HL-60 (cell line): Measurements from ENCODE around the gene OR10H2.

Source experiments
- DNase-seq, 2 experiments: peaks; one replicate each; pipeline ENCODE4 v3.0.0-alpha.2; 2010 to 2020; ENCODE audit warnings: low read depth in 1 of 2, low spot score in 1 of 2
- H3K27ac ChIP-seq: fragments of 250-450 bp; sonication (Bioruptor Pico); replicated peaks from 2 replicates; pipeline ENCODE4 v1.5.1; 2020; ENCODE audit warnings: mild to moderate bottlenecking, moderate library complexity
- H3K27me3 ChIP-seq: fragments of 250-450 bp; sonication (Bioruptor Pico); 2 replicates; pipeline ENCODE4 v1.5.1; 2021; ENCODE audit warnings: mild to moderate bottlenecking, moderate library complexity; ENCODE audit not compliant: insufficient read depth, poor library complexity, severe bottlenecking
- H3K4me3 ChIP-seq: replicated peaks from 2 replicates; pipeline ENCODE4 v1.5.1; 2011; ENCODE audit warnings: mild to moderate bottlenecking, control low read depth, low read length; ENCODE audit not compliant: insufficient read depth
- GABPA ChIP-seq: IDR thresholded peaks from 2 replicates; pipeline ENCODE4 v1.6.1; 2012; ENCODE audit warnings: low read depth
- POLR2AphosphoS5 ChIP-seq: IDR thresholded peaks from 2 replicates; pipeline ENCODE4 v1.6.1; 2012; ENCODE audit warnings: low read depth
- SPI1 ChIP-seq: IDR thresholded peaks from 2 replicates; pipeline ENCODE4 v1.6.1; 2012; ENCODE audit warnings: low read depth, mild to moderate bottlenecking, borderline replicate concordance
- TF ChIP-seq, protein P1 (sequence below): IDR thresholded peaks from one replicate; pipeline ENCODE4 v1.5.1; 2011; ENCODE audit warnings: low read length, control low read depth, inconsistent platforms; ENCODE audit not compliant: insufficient read depth
- TF ChIP-seq, protein P2 (sequence below): IDR thresholded peaks from 2 replicates; pipeline ENCODE4 v1.6.1; 2012; ENCODE audit warnings: low read depth; ENCODE audit not compliant: insufficient replicate concordance

OR10H2 gene

DNA sequence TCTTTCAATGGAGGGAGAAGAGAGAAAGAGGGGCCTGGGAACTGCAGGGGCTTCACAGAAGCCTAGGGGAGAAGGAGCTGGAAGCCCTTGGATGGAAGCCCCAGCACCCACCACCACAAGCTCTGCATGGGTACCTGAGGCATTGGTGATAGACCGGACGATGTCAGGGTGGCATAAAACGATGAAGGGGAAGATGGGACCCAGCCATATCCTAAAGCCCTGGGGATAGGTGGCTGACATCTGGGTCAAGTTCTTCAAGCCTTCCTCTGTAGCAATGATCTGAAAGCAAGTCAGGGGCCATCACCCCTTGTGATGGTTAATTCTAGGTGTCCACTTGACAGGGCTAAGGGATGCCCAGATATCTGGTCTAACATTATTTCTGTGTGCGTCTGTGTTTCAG is 48.4 kb downstream of the OR10H2 start:
- no peak overlapping the region for H3K4me3 ChIP-seq
- TF ChIP-seq GABPA (no peak), POLR2AphosphoS5 (no peak)
- TF ChIP-seq, protein P1, sequence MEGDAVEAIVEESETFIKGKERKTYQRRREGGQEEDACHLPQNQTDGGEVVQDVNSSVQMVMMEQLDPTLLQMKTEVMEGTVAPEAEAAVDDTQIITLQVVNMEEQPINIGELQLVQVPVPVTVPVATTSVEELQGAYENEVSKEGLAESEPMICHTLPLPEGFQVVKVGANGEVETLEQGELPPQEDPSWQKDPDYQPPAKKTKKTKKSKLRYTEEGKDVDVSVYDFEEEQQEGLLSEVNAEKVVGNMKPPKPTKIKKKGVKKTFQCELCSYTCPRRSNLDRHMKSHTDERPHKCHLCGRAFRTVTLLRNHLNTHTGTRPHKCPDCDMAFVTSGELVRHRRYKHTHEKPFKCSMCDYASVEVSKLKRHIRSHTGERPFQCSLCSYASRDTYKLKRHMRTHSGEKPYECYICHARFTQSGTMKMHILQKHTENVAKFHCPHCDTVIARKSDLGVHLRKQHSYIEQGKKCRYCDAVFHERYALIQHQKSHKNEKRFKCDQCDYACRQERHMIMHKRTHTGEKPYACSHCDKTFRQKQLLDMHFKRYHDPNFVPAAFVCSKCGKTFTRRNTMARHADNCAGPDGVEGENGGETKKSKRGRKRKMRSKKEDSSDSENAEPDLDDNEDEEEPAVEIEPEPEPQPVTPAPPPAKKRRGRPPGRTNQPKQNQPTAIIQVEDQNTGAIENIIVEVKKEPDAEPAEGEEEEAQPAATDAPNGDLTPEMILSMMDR: no peak
- no peak for DNase-seq
- H3K27ac ChIP-seq: no peak overlapping the region
- H3K27me3 ChIP-seq: no peaks in the 10 kb centered on the region

DNA sequence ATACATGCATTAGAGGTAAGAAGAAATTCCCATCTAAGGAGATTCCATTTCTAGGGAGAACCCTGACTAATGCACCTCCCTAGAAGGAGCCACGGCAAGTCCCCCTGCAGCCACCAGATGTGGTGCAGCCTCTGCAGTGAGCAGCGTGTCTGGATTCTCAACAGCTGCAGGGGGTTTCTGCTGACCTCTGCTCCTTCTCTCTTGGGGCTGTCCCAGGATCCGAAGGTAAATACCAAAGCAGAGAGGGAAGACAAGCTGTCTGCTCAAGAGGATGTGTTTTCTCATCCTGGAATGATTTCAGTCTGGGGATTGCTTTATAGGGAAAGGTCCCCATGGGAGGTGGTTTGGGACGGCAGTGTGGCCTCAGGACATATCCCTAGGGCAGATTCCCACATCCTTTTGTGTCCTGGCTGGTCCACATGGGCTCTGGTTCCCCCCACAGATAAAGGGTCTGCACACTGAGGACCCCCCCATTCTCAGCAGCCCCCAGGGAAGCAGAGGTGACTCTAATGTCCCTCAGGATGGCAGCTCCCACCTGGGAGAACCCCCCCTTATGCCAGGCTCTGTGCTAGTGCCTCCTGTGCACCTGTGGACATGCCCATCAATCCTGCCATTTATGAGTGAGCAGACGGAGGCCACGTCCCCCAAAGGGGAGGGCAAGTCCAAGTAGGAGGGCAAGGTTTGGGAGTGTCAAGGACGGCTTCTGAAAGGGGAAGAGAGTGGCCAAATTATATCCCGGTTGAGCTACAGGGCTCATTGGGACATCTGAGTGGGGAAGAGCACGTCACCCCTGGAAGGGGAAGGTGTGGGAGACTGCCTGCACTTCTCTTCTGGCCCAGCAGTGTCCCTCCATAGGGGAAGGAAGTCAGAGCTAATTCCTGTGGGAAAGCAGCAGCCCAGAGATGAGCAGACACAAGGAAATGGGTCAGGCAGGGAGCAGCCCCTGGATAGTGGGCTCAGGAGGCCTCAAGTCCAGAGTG is 49.5 kb downstream of the OR10H2 start:
- Histone ChIP-seq H3K4me3 (no peak overlapping the region), H3K27ac (no peak overlapping the region), H3K27me3 (no peaks in the 10 kb centered on the region)
- TF ChIP-seq SPI1 (no peak), POLR2AphosphoS5 (no peak), GABPA (no peak)
- TF ChIP-seq, protein P2, sequence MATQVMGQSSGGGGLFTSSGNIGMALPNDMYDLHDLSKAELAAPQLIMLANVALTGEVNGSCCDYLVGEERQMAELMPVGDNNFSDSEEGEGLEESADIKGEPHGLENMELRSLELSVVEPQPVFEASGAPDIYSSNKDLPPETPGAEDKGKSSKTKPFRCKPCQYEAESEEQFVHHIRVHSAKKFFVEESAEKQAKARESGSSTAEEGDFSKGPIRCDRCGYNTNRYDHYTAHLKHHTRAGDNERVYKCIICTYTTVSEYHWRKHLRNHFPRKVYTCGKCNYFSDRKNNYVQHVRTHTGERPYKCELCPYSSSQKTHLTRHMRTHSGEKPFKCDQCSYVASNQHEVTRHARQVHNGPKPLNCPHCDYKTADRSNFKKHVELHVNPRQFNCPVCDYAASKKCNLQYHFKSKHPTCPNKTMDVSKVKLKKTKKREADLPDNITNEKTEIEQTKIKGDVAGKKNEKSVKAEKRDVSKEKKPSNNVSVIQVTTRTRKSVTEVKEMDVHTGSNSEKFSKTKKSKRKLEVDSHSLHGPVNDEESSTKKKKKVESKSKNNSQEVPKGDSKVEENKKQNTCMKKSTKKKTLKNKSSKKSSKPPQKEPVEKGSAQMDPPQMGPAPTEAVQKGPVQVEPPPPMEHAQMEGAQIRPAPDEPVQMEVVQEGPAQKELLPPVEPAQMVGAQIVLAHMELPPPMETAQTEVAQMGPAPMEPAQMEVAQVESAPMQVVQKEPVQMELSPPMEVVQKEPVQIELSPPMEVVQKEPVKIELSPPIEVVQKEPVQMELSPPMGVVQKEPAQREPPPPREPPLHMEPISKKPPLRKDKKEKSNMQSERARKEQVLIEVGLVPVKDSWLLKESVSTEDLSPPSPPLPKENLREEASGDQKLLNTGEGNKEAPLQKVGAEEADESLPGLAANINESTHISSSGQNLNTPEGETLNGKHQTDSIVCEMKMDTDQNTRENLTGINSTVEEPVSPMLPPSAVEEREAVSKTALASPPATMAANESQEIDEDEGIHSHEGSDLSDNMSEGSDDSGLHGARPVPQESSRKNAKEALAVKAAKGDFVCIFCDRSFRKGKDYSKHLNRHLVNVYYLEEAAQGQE: no peak
- TF ChIP-seq, protein P1: no peak
- no peak for DNase-seq
